Measurements from ENCODE around the gene SMCP.

The SMCP gene

GRCh38 chr1:152886758-152887409 is 8.8 kb downstream of the SMCP start:
- Histone ChIP-seq H3K27me3 (replicated peaks; ENCODE audit: control insufficient read depth, insufficient read depth, low read length) (no peaks in the 10 kb centered on the region), H3K4me3 (replicated peaks; ENCODE audit: low read depth, low read length) (no peak overlapping the region), H3K36me3 (ENCODE audit: control insufficient read depth, insufficient read depth, low read length) (no peaks in the 10 kb centered on the region)
- no peak for TF ChIP-seq CTCF (IDR thresholded peaks at IDR 0.05; ENCODE audit: insufficient read depth, low read length, poor library complexity, severe bottlenecking)
- no peak for DNase-seq (ENCODE audit: extremely low read depth, insufficient read length)

GRCh38 chr1:152888126-152888525 is 10.0 kb downstream of the SMCP start:
- Histone ChIP-seq H3K27me3 (replicated peaks; ENCODE audit: control insufficient read depth, insufficient read depth, low read length) (no peaks in the 10 kb centered on the region), H3K36me3 (ENCODE audit: control insufficient read depth, insufficient read depth, low read length) (no peaks in the 10 kb centered on the region), H3K4me3 (replicated peaks; ENCODE audit: low read depth, low read length) (no peak overlapping the region)
- no peak for TF ChIP-seq CTCF (IDR thresholded peaks at IDR 0.05; ENCODE audit: insufficient read depth, low read length, poor library complexity, severe bottlenecking)
- no peak for DNase-seq (ENCODE audit: extremely low read depth, insufficient read length)

GRCh38 chr1:152899027-152899426 is 20.9 kb downstream of the SMCP start:
- H3K27me3 ChIP-seq (replicated peaks; ENCODE audit: control insufficient read depth, insufficient read depth, low read length) = no peaks in the 10 kb centered on the region
- no peak for TF ChIP-seq CTCF (IDR thresholded peaks at IDR 0.05; ENCODE audit: insufficient read depth, low read length, poor library complexity, severe bottlenecking)
- DNase-seq (ENCODE audit: extremely low read depth, insufficient read length) = no peak
- no peaks in the 10 kb centered on the region for H3K36me3 ChIP-seq (ENCODE audit: control insufficient read depth, insufficient read depth, low read length)
- H3K4me3 ChIP-seq (replicated peaks; ENCODE audit: low read depth, low read length) = no peak overlapping the region

- TF ChIP-seq CTCF (IDR thresholded peaks at IDR 0.05; ENCODE audit: insufficient read depth, low read length, poor library complexity, severe bottlenecking) = no peak
- Histone ChIP-seq H3K36me3 (ENCODE audit: control insufficient read depth, insufficient read depth, low read length) (no peaks in the 10 kb centered on the region), H3K4me3 (replicated peaks; ENCODE audit: low read depth, low read length) (no peak overlapping the region), H3K27me3 (replicated peaks; ENCODE audit: control insufficient read depth, insufficient read depth, low read length) (no peaks in the 10 kb centered on the region)
- no peak for DNase-seq (ENCODE audit: extremely low read depth, insufficient read length)
Observed at GRCh38 chr1:152899883-152900282, 21.8 kb downstream of the SMCP start.

- DNase-seq (ENCODE audit: extremely low read depth, insufficient read length) = no peak
- TF ChIP-seq CTCF (IDR thresholded peaks at IDR 0.05; ENCODE audit: insufficient read depth, low read length, poor library complexity, severe bottlenecking) = no peak
- no peaks in the 10 kb centered on the region for H3K27me3 ChIP-seq (replicated peaks; ENCODE audit: control insufficient read depth, insufficient read depth, low read length)
- H3K4me3 ChIP-seq (replicated peaks; ENCODE audit: low read depth, low read length) = no peak overlapping the region
- no peaks in the 10 kb centered on the region for H3K36me3 ChIP-seq (ENCODE audit: control insufficient read depth, insufficient read depth, low read length)
Observed at GRCh38 chr1:152901631-152902030, 23.5 kb downstream of the SMCP start.

- Histone ChIP-seq H3K36me3 (ENCODE audit: control insufficient read depth, insufficient read depth, low read length) (no peaks in the 10 kb centered on the region), H3K4me3 (replicated peaks; ENCODE audit: low read depth, low read length) (no peak overlapping the region), H3K27me3 (replicated peaks; ENCODE audit: control insufficient read depth, insufficient read depth, low read length) (no peaks in the 10 kb centered on the region)
- TF ChIP-seq CTCF (IDR thresholded peaks at IDR 0.05; ENCODE audit: insufficient read depth, low read length, poor library complexity, severe bottlenecking) = no peak
- DNase-seq (ENCODE audit: extremely low read depth, insufficient read length) = no peak
Observed at GRCh38 chr1:152902636-152903035, 24.5 kb downstream of the SMCP start.
